ENCODE results near the gene NUP133. TPM values are rescaled to one million over a fixed set of nuclear protein-coding genes. Genes with fewer than 3 reads are reported as not detected.

NUP133 gene
- total and polyA plus RNA-seq, 4 donors: 5.7 to 22.7 (median 10.4) TPM

GRCh38 chr1:229412056-229412455 is 96.1 kb downstream of the NUP133 start:
- H3K27me3 ChIP-seq (ENCODE audit: control insufficient read depth in 4 of 4, insufficient read depth in 4 of 4, low read length in 3 of 4): peaks cover 0 to 11% (median 8%) of the 10 kb centered on the region in 4 donors
- no peak overlapping the region for H3K9ac ChIP-seq (ENCODE audit: low read depth in 1 of 2, low read length in 2 of 2)
- H3K9me3 ChIP-seq (ENCODE audit: control insufficient read depth in 4 of 4, low read length in 3 of 4): no peaks in the 10 kb centered on the region
- no peak overlapping the region for H3K27ac ChIP-seq (ENCODE audit: low read depth in 1 of 2, low read length in 2 of 2)
- peaks cover 0 to 11% (median 6%) of the 10 kb centered on the region in 4 donors for H3K4me1 ChIP-seq (ENCODE audit: control insufficient read depth in 4 of 4, insufficient read depth in 4 of 4, low read length in 3 of 4)
- no peak for DNase-seq (ENCODE audit: low spot score)
- H3K36me3 ChIP-seq (ENCODE audit: control insufficient read depth in 4 of 4, insufficient read depth in 3 of 4, low read depth in 1 of 4, low read length in 3 of 4): no peaks in the 10 kb centered on the region
- no peak for TF ChIP-seq MAX (IDR thresholded peaks at IDR 0.05)
- no peak for TF ChIP-seq NR2F2 (IDR thresholded peaks at IDR 0.05)
- no peak for TF ChIP-seq ATF3 (IDR thresholded peaks at IDR 0.05)
- TF ChIP-seq ZBTB33 (IDR thresholded peaks at IDR 0.05): no peak
- no peak for TF ChIP-seq FOXA2 (IDR thresholded peaks at IDR 0.05)
- no peak for TF ChIP-seq HNF4G (IDR thresholded peaks at IDR 0.05)
- no peak for TF ChIP-seq CTCF (IDR thresholded peaks at IDR 0.05; ENCODE audit: low read depth, low read length, missing input control)
- TF ChIP-seq FOXA1 (IDR thresholded peaks at IDR 0.05): no peak
- TF ChIP-seq REST (IDR thresholded peaks at IDR 0.05): no peak
- TF ChIP-seq RAD21 (IDR thresholded peaks at IDR 0.05): no peak
- no peak for TF ChIP-seq YY1 (IDR thresholded peaks at IDR 0.05)
- TF ChIP-seq JUND (IDR thresholded peaks at IDR 0.05): no peak
- no peak for TF ChIP-seq TAF1 (conservative IDR thresholded peaks at IDR 0.05)
- no peak for TF ChIP-seq GABPA (IDR thresholded peaks at IDR 0.05 in 1 of 2, conservative IDR thresholded peaks at IDR 0.05 in 1 of 2)
- whole genome bisulfite sequencing: 78% methylated on average over 7 of the region's 7 CpGs
- H3K4me3 ChIP-seq (ENCODE audit: low read depth in 1 of 3, low read length in 3 of 3): no peak overlapping the region

GRCh38 chr1:229411434-229412055 is 96.6 kb downstream of the NUP133 start:
- 68% methylated on average over 11 of the region's 11 CpGs for WGBS
- no peak for DNase-seq (ENCODE audit: low spot score)
- H3K9ac ChIP-seq (ENCODE audit: low read depth in 1 of 2, low read length in 2 of 2): no peak overlapping the region
- no peaks in the 10 kb centered on the region for H3K9me3 ChIP-seq (ENCODE audit: control insufficient read depth in 4 of 4, low read length in 3 of 4)
- H3K27me3 ChIP-seq (ENCODE audit: control insufficient read depth in 4 of 4, insufficient read depth in 4 of 4, low read length in 3 of 4): peaks cover 0 to 11% (median 8%) of the 10 kb centered on the region in 4 donors
- peaks cover 0 to 11% (median 6%) of the 10 kb centered on the region in 4 donors for H3K4me1 ChIP-seq (ENCODE audit: control insufficient read depth in 4 of 4, insufficient read depth in 4 of 4, low read length in 3 of 4)
- no peaks in the 10 kb centered on the region for H3K36me3 ChIP-seq (ENCODE audit: control insufficient read depth in 4 of 4, insufficient read depth in 3 of 4, low read depth in 1 of 4, low read length in 3 of 4)
- no peak overlapping the region for H3K27ac ChIP-seq (ENCODE audit: low read depth in 1 of 2, low read length in 2 of 2)
- no peak overlapping the region for H3K4me3 ChIP-seq (ENCODE audit: low read depth in 1 of 3, low read length in 3 of 3)
- no peak for TF ChIP-seq FOXA1 (IDR thresholded peaks at IDR 0.05)
- TF ChIP-seq JUND (IDR thresholded peaks at IDR 0.05): no peak
- TF ChIP-seq CTCF (IDR thresholded peaks at IDR 0.05; ENCODE audit: low read depth, low read length, missing input control): no peak
- TF ChIP-seq EGR1 (IDR thresholded peaks at IDR 0.05; ENCODE audit: low read depth in 2 of 2): no peak
- TF ChIP-seq RXRA (IDR thresholded peaks at IDR 0.05): no peak
- no peak for TF ChIP-seq MAX (IDR thresholded peaks at IDR 0.05)
- TF ChIP-seq ZBTB33 (IDR thresholded peaks at IDR 0.05): no peak
- no peak for TF ChIP-seq TAF1 (conservative IDR thresholded peaks at IDR 0.05)
- no peak for TF ChIP-seq HNF4A (conservative IDR thresholded peaks at IDR 0.05)
- no peak for TF ChIP-seq YY1 (IDR thresholded peaks at IDR 0.05)
- TF ChIP-seq HNF4G (IDR thresholded peaks at IDR 0.05): no peak
- TF ChIP-seq ATF3 (IDR thresholded peaks at IDR 0.05): no peak
- TF ChIP-seq SP1 (IDR thresholded peaks at IDR 0.05): no peak

Data from liver (tissue), 9 donors.